ENCODE results near the gene DYNC2H1.

DNA sequence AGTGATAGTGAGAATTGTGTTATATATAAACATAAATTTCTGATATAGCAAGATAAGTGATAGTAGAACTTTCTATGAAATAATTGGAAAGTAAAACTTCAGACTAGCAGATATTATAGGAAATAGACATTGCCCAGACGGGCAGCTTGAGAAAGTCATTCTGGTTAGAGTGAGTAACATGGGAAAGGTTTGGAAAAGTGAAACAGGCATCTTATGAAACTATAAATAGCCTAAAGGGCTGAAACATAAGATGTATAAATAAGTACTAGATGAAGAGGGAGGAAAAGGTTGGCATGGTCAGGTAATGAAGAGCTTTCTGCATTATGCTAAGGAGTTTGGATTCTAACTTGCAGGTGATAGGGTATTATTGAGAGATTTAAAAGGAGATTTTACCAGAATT, 101.3 kb downstream of the DYNC2H1 start:
- TF ChIP-seq, protein P1, sequence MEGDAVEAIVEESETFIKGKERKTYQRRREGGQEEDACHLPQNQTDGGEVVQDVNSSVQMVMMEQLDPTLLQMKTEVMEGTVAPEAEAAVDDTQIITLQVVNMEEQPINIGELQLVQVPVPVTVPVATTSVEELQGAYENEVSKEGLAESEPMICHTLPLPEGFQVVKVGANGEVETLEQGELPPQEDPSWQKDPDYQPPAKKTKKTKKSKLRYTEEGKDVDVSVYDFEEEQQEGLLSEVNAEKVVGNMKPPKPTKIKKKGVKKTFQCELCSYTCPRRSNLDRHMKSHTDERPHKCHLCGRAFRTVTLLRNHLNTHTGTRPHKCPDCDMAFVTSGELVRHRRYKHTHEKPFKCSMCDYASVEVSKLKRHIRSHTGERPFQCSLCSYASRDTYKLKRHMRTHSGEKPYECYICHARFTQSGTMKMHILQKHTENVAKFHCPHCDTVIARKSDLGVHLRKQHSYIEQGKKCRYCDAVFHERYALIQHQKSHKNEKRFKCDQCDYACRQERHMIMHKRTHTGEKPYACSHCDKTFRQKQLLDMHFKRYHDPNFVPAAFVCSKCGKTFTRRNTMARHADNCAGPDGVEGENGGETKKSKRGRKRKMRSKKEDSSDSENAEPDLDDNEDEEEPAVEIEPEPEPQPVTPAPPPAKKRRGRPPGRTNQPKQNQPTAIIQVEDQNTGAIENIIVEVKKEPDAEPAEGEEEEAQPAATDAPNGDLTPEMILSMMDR (IDR thresholded peaks at IDR 0.05; ENCODE audit: insufficient read depth, low read depth, low read length) = no peak
- TF ChIP-seq EZH2 (IDR thresholded peaks at IDR 0.05; ENCODE audit: insufficient read depth, low read length) = no peak
